ENCODE measurements around the gene JAG1. TPM values are rescaled to one million over a fixed set of nuclear protein-coding genes. Genes with fewer than 3 reads are reported as not detected.
A peak's percentile ranks its signal among the peaks of the same experiment; 100 is the strongest.

The JAG1 gene
- total RNA-seq, 2 donors from 2014 or later: 6.8 to 19.7 TPM

DNA sequence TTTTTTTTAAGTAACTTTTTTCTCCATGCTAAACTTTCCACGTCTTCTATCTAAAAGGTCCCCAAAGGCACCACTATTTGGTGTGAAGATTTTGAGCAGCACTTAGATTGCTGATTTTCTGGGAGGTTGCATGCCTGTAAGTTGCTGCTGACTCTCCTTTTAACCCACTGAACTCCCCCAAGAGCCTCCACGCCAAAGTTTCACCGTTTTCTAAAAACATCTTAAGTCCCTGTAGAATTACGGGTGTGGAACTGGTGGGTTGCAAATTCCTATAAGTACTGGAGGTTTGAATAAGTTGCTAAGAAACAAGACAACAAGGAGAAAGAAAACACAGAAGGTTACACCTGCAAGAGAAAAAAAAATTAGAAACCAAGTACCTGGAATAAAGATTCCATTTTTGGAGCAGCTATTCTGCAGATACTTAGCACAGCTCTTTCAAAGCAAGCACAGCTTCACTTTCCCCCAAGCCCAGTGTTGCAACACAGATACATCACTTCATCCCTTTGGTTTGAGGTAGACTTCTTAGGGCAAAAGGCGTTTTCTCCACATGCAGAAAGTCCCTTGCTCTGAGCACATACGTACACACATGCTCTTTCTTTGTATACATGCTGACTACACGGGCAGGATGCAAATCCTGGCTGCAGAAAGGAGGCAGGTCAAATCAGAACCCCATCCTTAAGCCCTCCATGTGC, 5.0 kb downstream of the JAG1 start:
- H3K9me3 Mint-ChIP-seq: no peaks in the 10 kb centered on the region
- TF ChIP-seq, protein P1, sequence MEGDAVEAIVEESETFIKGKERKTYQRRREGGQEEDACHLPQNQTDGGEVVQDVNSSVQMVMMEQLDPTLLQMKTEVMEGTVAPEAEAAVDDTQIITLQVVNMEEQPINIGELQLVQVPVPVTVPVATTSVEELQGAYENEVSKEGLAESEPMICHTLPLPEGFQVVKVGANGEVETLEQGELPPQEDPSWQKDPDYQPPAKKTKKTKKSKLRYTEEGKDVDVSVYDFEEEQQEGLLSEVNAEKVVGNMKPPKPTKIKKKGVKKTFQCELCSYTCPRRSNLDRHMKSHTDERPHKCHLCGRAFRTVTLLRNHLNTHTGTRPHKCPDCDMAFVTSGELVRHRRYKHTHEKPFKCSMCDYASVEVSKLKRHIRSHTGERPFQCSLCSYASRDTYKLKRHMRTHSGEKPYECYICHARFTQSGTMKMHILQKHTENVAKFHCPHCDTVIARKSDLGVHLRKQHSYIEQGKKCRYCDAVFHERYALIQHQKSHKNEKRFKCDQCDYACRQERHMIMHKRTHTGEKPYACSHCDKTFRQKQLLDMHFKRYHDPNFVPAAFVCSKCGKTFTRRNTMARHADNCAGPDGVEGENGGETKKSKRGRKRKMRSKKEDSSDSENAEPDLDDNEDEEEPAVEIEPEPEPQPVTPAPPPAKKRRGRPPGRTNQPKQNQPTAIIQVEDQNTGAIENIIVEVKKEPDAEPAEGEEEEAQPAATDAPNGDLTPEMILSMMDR (conservative IDR thresholded peaks at IDR 0.05): no peak
- Histone ChIP-seq H3K4me3 (ENCODE audit: low read length) (no peak overlapping the region), H3K27ac (ENCODE audit: low read depth, low read length) (peak overlapping the region; percentile 28), H3K36me3 (ENCODE audit: control insufficient read depth, insufficient read depth, low read length) (no peaks in the 10 kb centered on the region), H3K4me1 (ENCODE audit: control insufficient read depth, insufficient read depth, low read length) (peaks cover 8% of the 10 kb centered on the region), H3K27me3 (ENCODE audit: control insufficient read depth, insufficient read depth, low read length, poor library complexity, severe bottlenecking) (peaks cover 61% of the 10 kb centered on the region), H3K9me3 (ENCODE audit: control insufficient read depth, low read length) (no peaks in the 10 kb centered on the region), H3K9ac (ENCODE audit: extremely low read depth, low read length, poor library complexity, severe bottlenecking) (no peak overlapping the region)
- H3K27me3 Mint-ChIP-seq (ENCODE audit: insufficient read depth): peaks cover 59% of the 10 kb centered on the region
- no peak for DNase-seq
- H3K4me1 Mint-ChIP-seq: peaks cover 44% of the 10 kb centered on the region
- WGBS, 2 experiments (ENCODE audit: insufficient coverage in 1 of 2, insufficient read length in 1 of 2): 91% methylated on average over 4 to 7 of the region's 7 CpGs
- H3K4me3 Mint-ChIP-seq: no peak overlapping the region
- peaks cover 2% of the 10 kb centered on the region for H3K36me3 Mint-ChIP-seq (ENCODE audit: low read depth)
- no peak overlapping the region for H3K27ac Mint-ChIP-seq

DNA sequence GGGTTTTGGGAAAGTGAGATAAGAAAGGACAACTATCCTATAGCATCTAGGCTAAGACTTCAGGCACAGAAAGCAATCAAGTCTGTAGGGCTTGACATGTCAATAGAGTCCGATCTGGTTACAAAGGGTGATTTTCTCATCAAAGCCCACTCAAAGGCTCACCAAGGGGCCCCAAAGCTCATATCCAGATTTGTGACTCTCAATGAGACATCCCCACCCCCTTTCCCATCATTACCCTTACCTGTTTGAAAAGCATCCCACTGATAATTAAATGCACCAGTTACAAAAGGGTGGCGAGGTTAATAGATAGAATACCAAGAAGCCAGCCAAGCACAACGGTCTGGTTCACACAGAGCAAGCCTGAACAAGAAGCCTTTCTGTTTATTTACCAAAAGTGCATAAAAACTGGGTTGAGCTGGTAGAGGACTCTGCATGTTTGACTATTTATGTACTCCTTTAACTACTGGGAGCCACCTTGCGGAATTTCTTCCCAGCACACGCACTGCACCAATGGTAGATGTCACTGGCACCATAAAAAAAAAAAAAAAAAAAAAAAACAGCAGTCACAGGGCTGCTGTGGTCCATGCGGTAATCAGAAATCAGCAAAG, 6.1 kb downstream of the JAG1 start:
- peaks cover 10% of the 10 kb centered on the region for H3K36me3 Mint-ChIP-seq (ENCODE audit: low read depth)
- H3K9me3 Mint-ChIP-seq: no peaks in the 10 kb centered on the region
- no peak overlapping the region for H3K4me3 ChIP-seq (ENCODE audit: low read length)
- H3K9ac ChIP-seq (ENCODE audit: extremely low read depth, low read length, poor library complexity, severe bottlenecking): no peak overlapping the region
- no peaks in the 10 kb centered on the region for H3K9me3 ChIP-seq (ENCODE audit: control insufficient read depth, low read length)
- no peak overlapping the region for H3K27ac Mint-ChIP-seq
- H3K4me1 ChIP-seq (ENCODE audit: control insufficient read depth, insufficient read depth, low read length): peaks cover 8% of the 10 kb centered on the region
- peak overlapping the region; percentile 90 for H3K27ac ChIP-seq (ENCODE audit: low read depth, low read length)
- TF ChIP-seq, protein P1 (conservative IDR thresholded peaks at IDR 0.05): no peak
- peaks cover 55% of the 10 kb centered on the region for H3K4me1 Mint-ChIP-seq
- no peak overlapping the region for H3K4me3 Mint-ChIP-seq
- no peak for DNase-seq
- peaks cover 64% of the 10 kb centered on the region for H3K27me3 ChIP-seq (ENCODE audit: control insufficient read depth, insufficient read depth, low read length, poor library complexity, severe bottlenecking)
- H3K27me3 Mint-ChIP-seq (ENCODE audit: insufficient read depth): peaks cover 64% of the 10 kb centered on the region
- H3K36me3 ChIP-seq (ENCODE audit: control insufficient read depth, insufficient read depth, low read length): no peaks in the 10 kb centered on the region
- WGBS, 2 experiments (ENCODE audit: insufficient coverage in 1 of 2, insufficient read length in 1 of 2): 82 to 88% methylated on average over 3 to 6 of the region's 6 CpGs

DNA sequence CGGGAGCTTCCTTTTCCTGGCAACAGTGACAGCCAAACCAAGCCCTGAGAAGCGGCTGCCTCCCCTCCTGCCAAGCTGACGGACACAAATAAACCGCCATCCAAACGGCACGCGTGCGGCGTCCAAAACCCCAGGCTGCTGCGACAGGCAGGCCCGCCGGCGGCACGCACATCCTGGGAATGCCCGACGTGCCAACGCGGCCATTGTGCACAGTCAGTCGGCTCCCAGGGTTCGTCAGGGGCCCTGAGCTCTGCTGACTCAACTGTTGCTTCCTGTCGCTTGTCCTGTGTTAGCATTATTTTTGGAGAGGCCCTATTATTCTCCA, 6.8 kb downstream of the JAG1 start:
- Histone ChIP-seq H3K27ac (ENCODE audit: low read depth, low read length) (peak overlapping the region; percentile 90), H3K4me3 (ENCODE audit: low read length) (no peak overlapping the region), H3K9me3 (ENCODE audit: control insufficient read depth, low read length) (no peaks in the 10 kb centered on the region), H3K4me1 (ENCODE audit: control insufficient read depth, insufficient read depth, low read length) (peaks cover 10% of the 10 kb centered on the region), H3K9ac (ENCODE audit: extremely low read depth, low read length, poor library complexity, severe bottlenecking) (no peak overlapping the region), H3K36me3 (ENCODE audit: control insufficient read depth, insufficient read depth, low read length) (no peaks in the 10 kb centered on the region), H3K27me3 (ENCODE audit: control insufficient read depth, insufficient read depth, low read length, poor library complexity, severe bottlenecking) (peaks cover 62% of the 10 kb centered on the region)
- WGBS, 2 experiments (ENCODE audit: insufficient coverage in 1 of 2, insufficient read length in 1 of 2): 82 to 94% methylated on average over 6 to 21 of the region's 21 CpGs
- TF ChIP-seq, protein P1 (conservative IDR thresholded peaks at IDR 0.05): no peak
- no peak for DNase-seq
- H3K36me3 Mint-ChIP-seq (ENCODE audit: low read depth): peaks cover 14% of the 10 kb centered on the region
- no peak overlapping the region for H3K27ac Mint-ChIP-seq
- no peaks in the 10 kb centered on the region for H3K9me3 Mint-ChIP-seq
- peaks cover 64% of the 10 kb centered on the region for H3K27me3 Mint-ChIP-seq (ENCODE audit: insufficient read depth)
- H3K4me1 Mint-ChIP-seq: peaks cover 60% of the 10 kb centered on the region
- H3K4me3 Mint-ChIP-seq: no peak overlapping the region
